ENCODE measurements around the gene AKAP6. TPM values are rescaled to one million over a fixed set of nuclear protein-coding genes. Genes with fewer than 3 reads are reported as not detected.

AKAP6 gene
- total and polyA plus RNA-seq, 2 of the 8 experiments (the other 6 are each of a cell fraction or from before 2014, with no cell fraction given), result 0.09 to 0.89 TPM

DNA sequence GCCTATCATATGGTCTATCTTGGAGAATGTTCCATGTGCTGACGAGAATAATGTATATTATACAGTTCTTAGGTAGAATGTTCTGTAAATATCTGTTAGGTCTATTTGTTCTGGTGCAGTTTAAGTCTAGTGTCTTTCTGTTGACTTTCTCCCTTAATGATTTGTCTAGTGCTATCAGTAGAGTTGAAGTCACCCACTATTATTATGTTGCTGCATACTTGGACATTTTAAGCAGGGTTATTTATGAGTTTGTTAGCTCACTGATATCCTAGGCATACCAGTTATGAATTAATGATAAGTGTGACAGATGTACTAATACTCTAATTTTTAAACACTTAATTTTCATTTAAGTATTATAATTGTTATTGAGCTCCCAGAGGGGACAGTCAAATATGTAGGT is 292.5 kb downstream of the AKAP6 start:
- Histone ChIP-seq H3K27me3 (replicated peaks in 1 of 4; ENCODE audit: control insufficient read depth in 3 of 4, extremely low read depth in 1 of 4, insufficient read depth in 3 of 4, low read length in 3 of 4) (no peaks in the 10 kb centered on the region), H3K4me1 (replicated peaks in 1 of 4; ENCODE audit: control insufficient read depth in 3 of 4, insufficient read depth in 4 of 4, low read length in 3 of 4) (no peaks in the 10 kb centered on the region), H4K5ac (ENCODE audit: insufficient read length, low read depth, low read length) (no peak overlapping the region), H3K4ac (replicated peaks; ENCODE audit: insufficient read length, low read depth, low read length) (no peak overlapping the region), H3K56ac (replicated peaks; ENCODE audit: insufficient read length, low read depth, low read length) (no peak overlapping the region), H3K4me3 (ENCODE audit: extremely low read depth in 1 of 4, insufficient read depth in 2 of 4, low read depth in 3 of 4, low read length in 4 of 4) (no peak overlapping the region), H3K27ac (ENCODE audit: low read depth, low read length) (no peak overlapping the region), H2BK120ac (replicated peaks; ENCODE audit: low read depth, low read length) (no peak overlapping the region), H3K79me2 (ENCODE audit: control insufficient read depth in 1 of 2, insufficient read depth in 2 of 2, low read length in 2 of 2) (no peaks in the 10 kb centered on the region), H2BK12ac (ENCODE audit: low read depth, low read length) (no peak overlapping the region), H3K14ac (ENCODE audit: insufficient read length) (no peak overlapping the region), H3K36me3 (ENCODE audit: control insufficient read depth in 2 of 4, insufficient read depth in 4 of 4, low read length in 3 of 4) (no peaks in the 10 kb centered on the region), H3K9ac (replicated peaks in 1 of 4; ENCODE audit: extremely low read depth in 1 of 4, low read depth in 3 of 4, low read length in 3 of 4) (peak overlapping the region in 1 of 4 experiments; percentile 8; a peak in 1 of 7 replicates), H3K18ac (ENCODE audit: extremely low read depth, low read length) (no peak overlapping the region), H2AK5ac (ENCODE audit: low read depth, low read length) (no peak overlapping the region), H2BK15ac (ENCODE audit: low read length) (no peak overlapping the region), H3K79me1 (ENCODE audit: low read depth, low read length) (no peaks in the 10 kb centered on the region), H3K4me2 (ENCODE audit: insufficient read depth in 1 of 2, low read depth in 2 of 2, low read length in 2 of 2) (no peak overlapping the region), H4K91ac (replicated peaks; ENCODE audit: insufficient read length, low read length) (no peak overlapping the region), H3K9me3 (ENCODE audit: insufficient read depth in 2 of 2, low read depth in 1 of 2, low read length in 1 of 2) (no peaks in the 10 kb centered on the region), H2BK20ac (ENCODE audit: low read length) (no peak overlapping the region), H2AFZ (ENCODE audit: low read length) (no peak overlapping the region), H2BK5ac (ENCODE audit: low read depth, low read length) (no peak overlapping the region), H4K20me1 (replicated peaks in 1 of 2; ENCODE audit: control insufficient read depth in 1 of 2, insufficient read depth in 2 of 2, low read length in 2 of 2) (no peaks in the 10 kb centered on the region), H3K23ac (ENCODE audit: insufficient read length) (no peak overlapping the region), H4K8ac (ENCODE audit: extremely low read depth, insufficient read depth, low read length) (no peak overlapping the region), H3K23me2 (ENCODE audit: low read depth, low read length) (no peaks in the 10 kb centered on the region)
- POLR2A ChIA-PET (ENCODE audit: partially characterized antibody), result no interaction called here
- FAIRE-seq (no peak), DNase-seq (ENCODE audit: low read depth in 1 of 2, low spot score in 2 of 2) (no peak)
- WGBS, 2 experiments (ENCODE audit: extremely low coverage in 1 of 2, insufficient coverage in 1 of 2, insufficient read length in 1 of 2, insufficient replicate concordance in 2 of 2, low coverage in 1 of 2, low lambda C conversion rate in 2 of 2, missing lambda C conversion rate in 1 of 2), result 100% methylated on average over 1 of the region's 1 CpG; no CpG with 5 or more reads in 1 of the 2 experiments
- TF ChIP-seq SIRT6 (IDR thresholded peaks at IDR 0.05; ENCODE audit: low read length), result no peak
- no peak for TF ChIP-seq PHF8 (conservative IDR thresholded peaks at IDR 0.05; ENCODE audit: low read depth, low read length)
- no peak for TF ChIP-seq TEAD4 (IDR thresholded peaks at IDR 0.05; ENCODE audit: low read depth, low read length)
- no peak for TF ChIP-seq MAFK (IDR thresholded peaks at IDR 0.05; ENCODE audit: low read depth, low read length)
- no peak for TF ChIP-seq TAF7 (optimal IDR thresholded peaks at IDR 0.05; ENCODE audit: borderline replicate concordance, low read depth, low read length)
- TF ChIP-seq CREB1 (IDR thresholded peaks at IDR 0.05), result no peak
- no peak for TF ChIP-seq SAP30 (IDR thresholded peaks at IDR 0.05; ENCODE audit: insufficient read depth, insufficient replicate concordance, low read length)
- TF ChIP-seq NANOG (IDR thresholded peaks at IDR 0.05; ENCODE audit: insufficient read depth, low read depth, low read length, poor library complexity, severe bottlenecking), result no peak
- TF ChIP-seq POU5F1 (IDR thresholded peaks at IDR 0.05; ENCODE audit: low read depth, low read length), result no peak
- no peak for TF ChIP-seq CBX5 (IDR thresholded peaks at IDR 0.05; ENCODE audit: low read depth, low read length)
- CTCF ChIA-PET (ENCODE audit: partially characterized antibody), result interaction anchor here (1.0 kb wide), 1 partner anchor 10 kb away, joined by 5 read pairs; no protein-coding TSS in a partner anchor
